Retina (tissue), 1 donor: ENCODE measurements around the gene COMMD1.
"Not testable (repeated sequence)": the region's sequence is repeated elsewhere in the genome, so short reads cannot be mapped to it uniquely, and the experiment has no call there.

ENCODE experiments used
- DNase-seq: peaks from one replicate; pipeline ENCODE4 v3.0.0-alpha.2; 2016

Gene COMMD1

DNA sequence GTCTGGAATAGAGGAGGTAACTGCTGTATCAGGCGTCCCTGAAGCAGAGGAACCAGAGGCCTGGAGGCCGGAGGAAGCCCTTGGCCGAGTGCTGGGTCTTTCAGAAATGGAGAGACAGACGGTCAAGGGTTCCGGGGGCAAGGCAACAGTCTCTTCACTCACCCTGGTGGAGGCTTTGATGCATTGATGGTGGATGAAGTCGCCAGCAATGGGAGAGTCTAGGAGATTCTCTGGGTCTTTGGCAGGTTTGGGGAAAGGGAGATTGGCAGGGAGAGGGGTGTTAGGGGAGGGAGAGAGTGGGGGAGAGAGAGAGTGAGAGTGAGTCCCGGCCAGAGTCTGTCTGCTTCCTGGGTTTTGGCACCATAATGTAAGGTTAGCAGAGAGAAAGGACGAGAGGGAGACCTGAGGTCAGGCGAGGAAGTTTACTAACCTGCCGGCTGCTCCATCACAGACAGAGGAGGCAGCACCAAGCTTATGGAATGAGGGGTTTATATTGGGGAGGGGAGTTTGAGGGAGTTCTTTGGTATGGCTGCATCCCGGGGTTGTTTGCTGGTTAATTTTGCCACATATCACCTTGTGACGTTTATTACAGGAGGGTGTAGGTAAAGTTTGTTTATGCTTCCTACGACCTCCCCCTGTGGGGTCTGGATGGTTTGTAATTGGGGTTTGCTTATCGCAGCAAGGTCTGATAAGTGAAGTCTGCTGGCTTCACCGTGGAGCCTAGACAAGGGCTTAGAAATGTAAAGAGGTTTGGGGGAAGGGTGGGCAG is 19.6 kb downstream of the COMMD1 start:
- no peak for DNase-seq

DNA sequence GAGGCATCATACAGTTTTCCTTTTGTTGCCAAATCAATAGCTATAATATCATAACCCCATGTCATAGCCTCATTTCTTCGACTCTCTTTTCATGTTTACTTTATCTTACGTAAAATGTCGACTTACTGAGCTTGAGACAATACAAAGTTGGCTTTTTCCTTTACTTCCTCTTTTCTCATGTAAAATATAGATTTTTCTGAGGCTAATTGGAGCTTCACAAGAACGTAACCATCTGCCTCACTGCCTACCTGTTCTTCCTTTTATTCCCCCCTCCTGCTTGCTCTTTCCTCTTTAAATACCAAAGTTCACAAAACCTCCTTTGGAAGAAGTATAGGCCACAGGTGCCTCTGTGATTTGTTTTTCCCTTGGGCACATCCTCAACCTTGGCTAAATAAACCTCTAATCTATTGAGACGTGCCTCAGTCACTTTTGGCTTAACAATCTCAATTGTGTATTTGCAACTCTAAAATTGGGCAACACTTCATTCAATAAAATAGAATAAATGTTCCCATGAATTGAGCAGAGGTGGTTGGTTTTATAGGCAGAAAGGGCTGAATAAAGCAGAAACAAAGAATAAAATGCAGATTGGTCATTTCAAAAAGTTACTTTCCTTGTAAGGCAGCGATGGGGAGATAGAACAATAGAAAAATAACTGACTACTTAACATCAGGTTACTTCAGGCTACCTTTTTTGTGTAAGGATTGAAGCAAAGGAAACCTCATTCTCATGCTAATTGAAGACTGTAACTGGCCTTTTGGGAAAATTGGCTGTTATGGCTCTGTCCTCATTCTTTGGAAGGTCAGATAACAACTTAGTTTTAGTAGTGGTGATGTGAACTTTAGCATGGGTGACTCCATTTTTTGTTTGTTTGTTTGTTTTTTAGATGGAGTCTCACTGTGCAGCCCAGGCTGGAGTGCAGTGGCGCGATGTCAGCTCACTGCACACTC is 21.3 kb downstream of the COMMD1 start:
- DNase-seq, result no peak

DNA sequence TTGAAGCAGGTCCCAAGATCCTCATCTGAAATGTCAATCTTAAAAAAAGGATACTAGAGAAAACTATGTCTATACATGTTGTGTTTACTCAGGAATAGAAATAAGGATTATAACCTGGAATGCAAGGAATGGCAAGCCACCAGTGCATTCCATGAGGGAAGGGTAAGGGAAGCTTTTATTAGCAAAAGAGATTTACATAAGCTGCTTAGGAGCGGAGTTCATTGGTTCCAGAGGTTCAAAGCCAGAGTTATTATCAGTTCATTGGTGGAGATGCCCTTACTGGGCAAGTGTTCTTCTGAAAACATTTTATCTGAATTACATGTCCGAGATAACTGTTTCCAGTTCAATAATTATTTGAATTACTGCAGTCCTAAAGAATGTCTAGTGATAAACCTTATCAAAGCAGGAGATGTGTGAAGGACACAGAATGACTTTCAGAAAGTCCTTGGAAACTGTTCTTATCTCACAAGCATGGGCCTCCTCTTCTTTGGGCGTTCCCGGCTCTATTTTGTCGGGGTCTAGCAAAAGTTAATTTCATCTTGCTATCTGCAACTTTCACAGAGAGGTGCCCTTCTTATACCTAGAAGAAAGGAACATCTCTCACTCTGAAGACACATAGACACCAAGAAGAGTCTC is 23.5 kb downstream of the COMMD1 start:
- DNase-seq, result no peak

DNA sequence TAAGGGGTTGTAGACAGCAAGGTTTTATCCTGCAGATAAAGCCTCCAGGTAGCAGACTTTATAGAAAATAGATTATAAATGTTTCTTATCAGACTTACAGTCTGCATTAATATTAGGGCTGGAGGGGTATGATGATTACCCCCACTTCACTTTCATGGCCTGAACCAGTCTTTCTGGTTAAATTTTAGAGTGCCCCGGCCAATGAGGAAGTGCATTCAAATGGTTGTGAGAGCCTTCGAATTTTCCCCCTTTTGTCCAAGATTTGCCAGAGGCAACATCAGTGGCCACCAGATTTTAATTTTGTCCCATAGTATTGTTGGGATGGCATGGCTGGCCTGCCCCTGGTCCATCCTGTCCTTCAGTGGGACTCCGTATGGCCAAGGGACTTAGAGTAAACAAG is 31.6 kb downstream of the COMMD1 start:
- DNase-seq, result no peak

DNA sequence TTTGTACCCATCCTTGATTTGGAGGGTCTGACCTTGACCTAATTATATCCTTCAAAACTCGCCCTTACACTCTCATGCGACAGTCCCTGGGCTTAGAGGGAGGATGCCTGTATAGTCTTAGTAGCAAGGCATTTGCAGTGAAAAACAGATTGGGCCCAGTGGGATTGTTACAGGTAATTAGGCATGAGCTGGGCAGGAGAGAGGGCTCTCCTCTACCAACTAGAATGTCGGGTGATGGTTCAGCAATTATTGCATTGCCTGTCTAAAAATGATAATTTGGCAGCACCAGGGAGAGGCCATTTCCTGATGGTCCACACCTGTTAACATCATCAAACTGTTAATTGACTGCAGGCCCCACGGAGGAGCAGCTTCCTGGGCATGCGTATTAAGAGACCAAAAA is 32.4 kb downstream of the COMMD1 start:
- DNase-seq, result no peak

DNA sequence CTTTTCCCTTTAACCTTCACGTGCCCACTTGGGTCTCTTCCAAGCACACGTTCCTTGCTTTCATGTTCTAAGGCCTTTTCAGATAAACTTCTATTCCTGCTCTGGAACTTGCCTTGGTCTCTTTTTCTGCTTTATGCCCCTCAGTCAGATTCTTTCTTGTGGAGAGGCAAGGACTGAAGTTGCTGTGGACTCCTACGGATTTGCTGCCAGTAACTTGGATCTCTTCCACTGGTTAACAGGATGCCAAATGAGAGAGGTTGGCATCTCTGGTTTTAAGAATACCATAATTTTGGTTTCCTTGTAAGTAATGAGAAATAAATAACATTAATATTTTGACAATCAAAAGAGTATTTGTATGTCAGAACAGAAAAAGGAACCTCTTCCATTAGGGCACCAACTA is 33.0 kb downstream of the COMMD1 start:
- no peak for DNase-seq

DNA sequence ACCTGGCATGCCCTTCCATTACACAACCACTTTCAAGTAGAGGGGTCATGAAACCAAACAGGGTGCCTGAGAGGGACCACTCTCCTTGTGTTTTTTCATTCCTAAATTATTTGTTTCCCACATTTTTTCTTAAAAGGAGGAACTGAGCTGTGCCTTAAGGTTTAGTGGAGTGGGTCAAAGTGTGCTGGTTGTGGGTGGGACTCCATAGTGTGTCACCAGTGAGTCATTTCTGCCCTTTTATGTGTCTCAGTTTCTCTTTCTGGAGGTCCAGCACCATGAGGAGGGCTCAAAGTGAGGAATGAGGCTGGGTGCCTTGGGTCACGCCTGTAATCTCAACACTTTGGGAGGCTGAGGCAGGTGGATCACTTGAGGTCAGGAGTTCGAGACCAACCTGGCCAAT is 37.8 kb downstream of the COMMD1 start:
- no peak for DNase-seq

DNA sequence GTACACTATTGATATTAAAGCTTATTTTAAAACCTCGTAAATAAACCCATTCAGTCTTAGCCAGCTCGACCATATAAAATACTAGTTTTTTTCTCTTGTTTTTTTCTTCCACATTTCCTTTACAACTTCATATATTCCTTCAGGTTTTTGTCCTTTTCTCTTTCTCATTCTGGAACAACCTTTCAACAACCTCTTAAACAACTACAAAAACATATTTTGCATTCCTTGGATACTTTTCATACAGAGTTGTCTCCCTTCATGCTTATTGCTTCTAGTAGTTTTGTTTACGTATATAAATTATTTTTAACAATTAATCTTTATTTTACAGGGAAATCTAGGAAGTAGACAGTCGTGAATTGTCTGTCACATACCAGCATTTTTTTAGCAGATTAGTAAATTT is 41.2 kb downstream of the COMMD1 start:
- no peak for DNase-seq

DNA sequence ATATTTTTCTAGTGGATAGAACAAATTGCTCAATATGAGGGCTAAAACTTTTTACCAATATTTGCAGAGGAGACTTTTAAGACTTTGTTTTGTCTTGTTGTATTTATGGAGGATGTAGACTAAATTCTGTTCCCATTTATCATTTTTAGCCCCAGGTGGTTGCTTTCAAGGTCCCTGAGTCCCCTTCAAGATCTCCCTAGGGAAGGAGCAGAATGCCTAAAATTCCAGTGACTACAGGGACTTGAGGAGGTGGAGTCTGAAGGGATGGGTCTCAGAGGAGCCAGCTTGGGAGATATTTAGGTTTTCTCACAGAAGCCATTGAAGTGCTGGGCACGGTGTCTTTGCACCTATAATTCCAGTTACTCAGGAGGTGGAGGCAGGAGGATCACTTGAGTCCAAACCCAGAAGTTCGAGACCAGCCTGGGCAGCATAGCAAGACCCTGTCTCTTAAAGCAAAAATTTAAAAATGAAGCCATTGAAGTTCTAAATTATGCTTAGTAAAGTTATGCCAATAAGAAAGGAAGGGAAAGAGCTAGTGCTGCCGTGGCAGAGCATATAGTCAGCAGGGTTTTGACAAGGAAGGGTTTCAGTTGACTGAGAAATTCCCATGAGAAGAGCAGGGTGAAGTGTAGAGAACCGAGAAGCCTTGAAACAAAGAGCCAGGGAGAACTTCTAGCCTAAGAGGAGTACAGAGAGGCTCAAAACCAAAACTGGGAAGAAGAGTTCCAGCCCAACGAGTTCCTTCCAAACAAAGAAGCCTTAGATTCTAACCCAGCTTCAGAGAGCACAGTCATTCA is 43.4 kb downstream of the COMMD1 start:
- no peak for DNase-seq

DNA sequence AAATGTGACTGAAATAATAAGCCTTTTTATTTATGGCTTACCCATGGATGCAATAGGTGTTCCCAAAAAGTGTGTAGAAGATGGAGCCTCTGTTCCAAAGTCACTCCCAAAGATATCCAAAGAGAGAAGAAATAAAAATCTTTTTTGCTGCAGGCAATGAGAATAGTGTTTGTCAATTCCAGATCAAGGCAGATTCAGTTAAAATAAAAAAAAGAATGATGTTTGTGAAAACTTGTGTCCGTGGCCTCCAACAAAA is 43.9 kb downstream of the COMMD1 start:
- DNase-seq, result no peak

DNA sequence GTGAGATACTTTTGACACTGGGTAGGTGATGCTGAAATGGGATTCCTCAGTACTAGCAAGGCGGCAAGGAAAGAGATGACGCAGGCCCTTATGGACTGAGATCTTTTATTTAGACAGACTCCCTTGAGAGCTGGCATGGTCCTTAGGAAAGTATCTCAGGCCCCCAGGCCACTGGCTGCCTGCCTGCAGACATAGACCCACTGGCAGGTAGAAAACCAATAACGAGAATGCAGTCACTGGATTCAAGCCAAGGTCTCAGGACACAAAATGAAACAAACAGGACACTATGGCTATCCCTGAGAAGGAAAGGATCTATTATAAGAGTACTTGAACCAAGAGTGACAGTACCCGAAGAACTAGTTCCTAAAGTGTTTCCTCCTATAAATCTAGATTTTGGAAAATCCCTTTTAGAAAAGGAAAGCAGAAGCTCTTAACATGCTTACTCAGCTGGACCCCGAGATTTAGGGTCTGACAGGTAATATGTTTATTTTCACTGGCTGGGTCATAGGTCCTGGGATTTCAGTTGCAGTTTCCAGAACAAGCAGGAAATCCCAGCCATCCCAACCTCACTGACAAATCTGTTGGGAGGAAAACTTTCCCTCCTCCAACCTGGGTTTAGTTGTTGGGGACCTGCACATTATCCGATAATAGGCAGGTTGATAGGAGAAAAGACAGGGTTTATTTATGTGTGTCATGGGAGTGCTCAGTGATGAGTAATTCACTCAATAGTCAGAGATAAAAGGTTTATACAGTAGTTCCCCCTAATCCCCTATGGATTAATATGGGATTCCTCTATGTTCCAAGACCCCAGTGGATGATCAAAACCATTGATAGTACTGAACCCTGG is 44.5 kb downstream of the COMMD1 start:
- DNase-seq, result no peak

DNA sequence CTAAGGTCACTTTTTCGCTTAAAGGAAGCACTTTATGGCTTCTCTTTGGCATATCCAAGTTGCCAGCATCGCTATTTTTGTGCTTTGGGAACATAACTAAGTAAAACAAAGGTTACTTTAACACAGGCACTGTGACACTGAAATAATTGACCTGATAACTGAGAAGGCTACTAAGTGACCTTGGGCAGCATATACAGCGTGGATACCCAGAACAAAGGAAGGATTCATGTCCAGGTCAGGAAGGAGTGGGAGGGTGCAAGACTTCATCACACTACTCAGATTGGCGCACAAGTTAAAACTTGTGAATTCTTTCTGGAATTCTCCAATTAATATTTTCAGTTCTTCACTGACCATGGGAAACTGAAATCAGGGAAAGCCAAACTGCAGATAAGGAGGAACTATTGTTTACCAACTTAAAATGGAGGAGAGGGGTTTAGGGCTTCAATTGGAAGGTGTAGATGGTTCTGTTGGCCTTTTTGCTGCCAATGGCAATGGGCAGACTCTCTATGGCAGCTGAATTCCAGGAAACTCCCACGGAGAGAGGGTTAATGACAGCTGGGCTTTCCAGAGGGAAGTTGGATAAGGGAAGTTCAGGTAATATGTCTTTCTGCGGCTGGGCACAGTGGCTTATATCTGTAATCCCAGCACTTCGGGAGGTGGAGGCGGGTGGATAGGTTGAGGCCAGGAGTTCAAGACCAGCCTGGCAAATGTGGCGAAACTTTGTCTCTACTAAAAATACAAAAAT is 45.3 kb downstream of the COMMD1 start:
- no peak for DNase-seq

DNA sequence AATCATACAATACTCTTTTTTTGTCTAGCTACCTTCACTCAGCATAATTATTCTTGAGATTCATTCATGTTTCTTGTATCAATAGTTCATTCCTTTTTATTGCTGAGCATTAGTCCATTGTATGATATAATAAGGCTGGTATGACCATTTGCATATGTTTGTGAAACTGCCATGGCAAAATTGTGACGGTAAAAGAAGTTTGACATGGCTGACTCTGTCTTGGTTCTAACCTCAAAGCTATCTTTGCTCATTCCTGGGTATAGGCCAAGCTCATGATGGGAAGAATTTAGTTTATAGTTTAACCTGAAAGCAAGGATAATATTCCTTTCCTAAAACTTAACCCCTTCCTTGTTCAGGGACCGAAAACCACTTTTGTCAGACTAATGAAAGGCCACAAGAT is 46.4 kb downstream of the COMMD1 start:
- DNase-seq, result no peak

DNA sequence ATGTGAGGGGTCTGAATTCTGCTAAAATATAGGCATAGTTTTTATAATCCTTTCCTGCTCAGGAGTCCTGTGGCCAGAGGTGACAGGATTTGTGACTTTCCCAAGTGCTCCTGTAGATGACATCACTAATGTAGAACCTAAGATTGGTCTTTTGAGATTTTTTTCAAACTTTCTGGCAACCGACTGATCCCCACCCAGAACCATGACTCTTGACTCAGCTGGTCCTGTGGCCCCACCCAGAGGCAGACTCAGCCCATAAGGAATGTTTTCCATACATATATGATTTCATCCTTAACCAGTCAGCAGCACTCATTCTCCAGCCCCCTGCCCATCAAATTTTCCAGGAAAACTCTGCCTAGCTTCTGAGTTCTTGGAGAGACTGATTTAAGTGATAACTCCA is 46.8 kb downstream of the COMMD1 start:
- DNase-seq, result no peak

DNA sequence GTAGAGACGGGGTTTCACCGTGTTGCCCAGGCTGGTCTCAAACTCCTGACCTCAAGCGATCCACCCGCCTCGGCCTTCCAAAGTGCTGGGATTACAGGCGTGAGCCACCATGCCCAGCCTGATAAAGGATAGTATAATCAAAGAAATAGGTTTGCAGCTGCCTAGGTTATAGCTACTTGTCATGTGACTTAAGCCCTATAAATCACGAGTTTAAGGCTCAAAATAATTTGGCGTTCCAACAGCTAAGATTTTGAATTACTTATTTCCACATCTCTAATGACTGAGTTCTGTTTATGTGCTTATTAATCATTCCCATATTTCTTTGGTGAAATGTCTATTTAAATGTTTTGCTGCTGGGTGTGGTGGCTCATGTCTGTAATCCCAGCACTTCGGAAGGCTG is 49.4 kb downstream of the COMMD1 start:
- DNase-seq, result not testable (repeated sequence)

DNA sequence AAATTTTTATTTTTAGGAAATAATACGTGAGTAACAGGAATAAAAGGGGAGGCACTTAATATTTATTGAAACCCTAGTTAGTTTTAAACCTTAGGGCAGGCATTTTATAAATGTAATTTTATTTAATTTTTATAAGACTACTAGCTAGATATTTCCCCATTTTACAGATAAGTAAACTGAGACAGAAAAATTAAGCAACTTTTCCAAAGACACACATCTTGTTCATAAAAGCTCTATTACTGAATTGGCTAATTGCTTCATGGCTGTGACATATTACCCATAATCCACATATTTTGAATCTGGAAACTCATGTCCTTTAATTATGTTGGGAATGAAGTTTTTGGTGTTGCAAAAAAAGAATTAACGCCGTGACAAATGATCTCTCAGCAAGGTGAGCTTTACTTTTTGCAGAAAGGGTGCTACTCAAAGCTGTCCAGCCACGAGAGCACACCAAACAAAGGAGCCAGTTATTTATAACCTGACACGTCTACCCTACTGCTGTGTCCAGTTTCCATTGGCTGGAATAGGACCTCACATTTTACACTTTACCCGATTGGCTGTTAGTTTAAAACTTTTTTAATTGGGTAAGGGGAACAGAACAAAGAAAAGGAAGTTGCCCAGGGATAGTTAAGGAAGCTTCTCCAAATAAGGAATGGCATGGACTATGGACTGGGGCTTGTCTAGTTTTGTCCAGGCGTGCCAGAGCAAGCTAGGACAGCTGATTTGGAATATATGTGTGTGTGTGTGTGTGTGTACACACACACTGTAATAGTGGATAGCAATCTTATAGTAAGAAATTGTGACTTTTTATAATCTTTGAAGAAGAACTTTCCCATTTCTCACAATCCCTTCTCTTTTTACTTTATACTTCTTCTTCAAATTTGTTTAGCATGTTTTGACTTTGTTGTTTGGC is 54.2 kb downstream of the COMMD1 start:
- no peak for DNase-seq

DNA sequence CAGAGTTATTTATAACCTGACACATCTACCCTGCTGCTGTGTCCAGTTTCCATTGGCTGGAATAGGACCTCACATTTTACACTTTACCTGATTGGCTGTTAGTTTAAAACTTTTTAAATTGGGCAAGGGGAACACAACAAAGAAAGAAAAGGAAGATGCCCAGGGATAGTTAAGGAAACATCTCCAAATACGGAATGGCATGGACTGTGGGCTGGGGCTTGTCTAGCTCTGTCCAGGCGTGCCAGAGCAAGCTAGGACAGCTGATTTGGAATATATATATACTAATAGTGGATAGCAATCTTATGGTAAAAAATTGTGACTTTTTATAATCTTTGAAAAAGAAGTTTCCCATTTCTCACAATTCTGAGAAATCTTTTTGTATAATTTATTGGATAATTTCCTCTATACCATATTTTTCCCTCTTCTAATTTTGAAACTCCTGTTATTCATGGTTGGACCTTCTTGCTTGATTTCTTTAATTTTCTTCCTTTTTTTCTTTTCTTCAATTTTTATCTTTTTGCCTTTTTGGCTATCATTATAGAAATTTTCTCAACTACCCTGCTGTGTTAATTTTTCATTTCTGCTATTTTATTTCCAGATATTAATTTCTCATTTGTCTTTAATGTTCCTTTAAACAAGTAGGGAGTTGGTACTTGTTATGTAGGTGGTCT is 55.9 kb downstream of the COMMD1 start:
- DNase-seq, result no peak

DNA sequence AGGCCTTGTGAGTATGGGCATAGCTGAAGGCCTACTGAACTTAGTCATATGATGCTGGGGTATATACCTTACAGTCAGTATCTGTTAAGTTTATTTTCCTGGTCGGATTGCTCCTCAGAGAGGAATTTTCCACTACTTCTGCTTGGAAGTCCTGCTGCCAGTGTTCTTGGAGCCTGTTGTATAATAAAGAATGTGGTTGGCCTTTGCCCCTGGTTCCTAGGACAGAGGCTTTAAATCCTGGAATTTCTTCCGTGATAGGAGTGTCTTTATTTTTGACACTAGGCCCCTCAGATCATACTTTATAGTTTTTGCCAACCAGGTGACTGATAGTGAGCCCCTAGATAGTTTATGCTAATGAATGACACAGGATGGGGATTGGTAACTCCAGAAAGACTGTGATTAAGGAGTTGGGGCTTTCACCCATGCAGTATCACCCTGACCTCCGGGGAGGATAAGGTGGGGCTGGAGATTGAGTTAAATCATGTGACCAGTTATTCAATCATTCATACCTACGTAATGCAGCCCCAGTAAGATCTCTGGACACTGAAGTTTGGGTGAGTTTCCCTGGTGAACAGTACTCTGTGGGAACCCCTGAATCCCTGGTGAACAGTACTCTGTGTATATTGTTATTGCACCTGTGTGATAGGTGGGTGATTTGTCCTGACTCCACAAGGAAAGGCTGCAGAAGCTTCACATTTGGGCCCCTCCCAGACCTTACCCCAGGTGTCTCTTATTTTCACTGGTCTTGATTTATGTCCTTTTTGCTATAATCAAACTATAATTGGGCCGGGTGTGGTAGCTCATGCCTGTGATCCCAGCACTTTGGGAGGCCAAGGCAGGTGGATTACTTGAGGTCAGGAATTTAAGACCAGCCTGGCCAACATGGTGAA is 56.9 kb downstream of the COMMD1 start:
- no peak for DNase-seq
